ENCODE results near the gene TMEM119. TPM values are rescaled to one million over a fixed set of nuclear protein-coding genes. Genes with fewer than 3 reads are reported as not detected.
A peak's percentile ranks its signal among the peaks of the same experiment; 100 is the strongest.

Gene TMEM119
- total and polyA plus RNA-seq, 7 experiments from 2014 or later, result 0.13 to 1.6 (median 0.50) TPM; not detected in 1

- POLR2A ChIA-PET, result interaction anchor here (0.9 kb wide), 1 partner anchor 15 kb away, joined by 3 read pairs; no protein-coding TSS in a partner anchor
These were observed 2.8 kb upstream of the TMEM119 start for GRCh38 chr12:108600702-108601007.

GRCh38 chr12:108599948-108600701 lies 2.2 kb upstream of the TMEM119 start:
- no peaks in the 10 kb centered on the region for H3K9me3 Mint-ChIP-seq
- Histone ChIP-seq H3K27me3 (ENCODE audit: control insufficient read depth in 2 of 2, insufficient read depth in 2 of 2, low read length in 2 of 2) (no peaks in the 10 kb centered on the region), H3K4me1 (ENCODE audit: control insufficient read depth in 2 of 2, insufficient read depth in 2 of 2, low read length in 2 of 2) (no peaks in the 10 kb centered on the region), H3K27ac (ENCODE audit: low read depth, low read length) (no peak overlapping the region), H3K36me3 (ENCODE audit: control insufficient read depth in 2 of 3, insufficient read depth in 3 of 3, low read length in 3 of 3) (no peaks in the 10 kb centered on the region), H3K9me3 (ENCODE audit: control insufficient read depth in 2 of 3, low read length in 3 of 3) (no peaks in the 10 kb centered on the region), H3K4me3 (ENCODE audit: low read length) (no peak overlapping the region)
- ChIA-PET CTCF (interaction anchor here (1.2 kb wide), 1 partner anchor 30 kb away, joined by 4 read pairs; no protein-coding TSS in a partner anchor), POLR2A (interaction anchor here (0.5 to 0.9 kb wide), 2 partner anchors 14 to 16 kb away, joined by 3 read pairs; no protein-coding TSS in a partner anchor)
- ATAC-seq (no peak), DNase-seq (no peak)
- no peak overlapping the region for H3K27ac Mint-ChIP-seq
- no peaks in the 10 kb centered on the region for H3K36me3 Mint-ChIP-seq
- H3K4me3 Mint-ChIP-seq, result no peak overlapping the region
- H3K27me3 Mint-ChIP-seq, result peaks cover 0 to 7% (median 0%) of the 10 kb centered on the region in 5 donors
- peaks cover 0 to 3% (median 0%) of the 10 kb centered on the region in 7 donors for H3K4me1 Mint-ChIP-seq
- intact Hi-C loops (cut with micrococcal nuclease), result no loop called here

More at GRCh38 chr12:108600702-108601007, 2.8 kb upstream of the TMEM119 start:
- Histone ChIP-seq H3K9me3 (ENCODE audit: control insufficient read depth in 2 of 3, low read length in 3 of 3) (no peaks in the 10 kb centered on the region), H3K27me3 (ENCODE audit: control insufficient read depth in 2 of 2, insufficient read depth in 2 of 2, low read length in 2 of 2) (no peaks in the 10 kb centered on the region), H3K4me3 (ENCODE audit: low read length) (no peak overlapping the region), H3K27ac (ENCODE audit: low read depth, low read length) (no peak overlapping the region), H3K36me3 (ENCODE audit: control insufficient read depth in 2 of 3, insufficient read depth in 3 of 3, low read length in 3 of 3) (no peaks in the 10 kb centered on the region), H3K4me1 (ENCODE audit: control insufficient read depth in 2 of 2, insufficient read depth in 2 of 2, low read length in 2 of 2) (no peaks in the 10 kb centered on the region)
- DNase-seq (no peak), ATAC-seq (no peak)
- H3K36me3 Mint-ChIP-seq, result no peaks in the 10 kb centered on the region
- peaks cover 0 to 2% (median 0%) of the 10 kb centered on the region in 11 donors for H3K9me3 Mint-ChIP-seq
- H3K27ac Mint-ChIP-seq, result peak overlapping the region in 1 of 9 donors; percentile 84
- peaks cover 0 to 7% (median 0%) of the 10 kb centered on the region in 5 donors for H3K27me3 Mint-ChIP-seq
- peaks cover 0 to 3% (median 0%) of the 10 kb centered on the region in 7 donors for H3K4me1 Mint-ChIP-seq
- H3K4me3 Mint-ChIP-seq, result no peak overlapping the region
- CTCF ChIA-PET, result interaction anchor here (1.2 kb wide), 1 partner anchor 31 kb away, joined by 4 read pairs; no protein-coding TSS in a partner anchor
- intact Hi-C loops (cut with micrococcal nuclease), result no loop called here

GRCh38 chr12:108599541-108599940 lies 1.7 kb upstream of the TMEM119 start:
- Mint-ChIP-seq H3K4me3 (no peak overlapping the region), H3K27me3 (peaks cover 0 to 2% (median 0%) of the 10 kb centered on the region in 5 donors), H3K4me1 (peaks cover 0 to 3% (median 0%) of the 10 kb centered on the region in 7 donors), H3K27ac (no peak overlapping the region), H3K9me3 (no peaks in the 10 kb centered on the region), H3K36me3 (no peaks in the 10 kb centered on the region)
- no peak for DNase-seq
- Histone ChIP-seq H3K4me3 (ENCODE audit: low read length) (no peak overlapping the region), H3K4me1 (ENCODE audit: control insufficient read depth in 2 of 2, insufficient read depth in 2 of 2, low read length in 2 of 2) (no peaks in the 10 kb centered on the region), H3K9me3 (ENCODE audit: control insufficient read depth in 2 of 3, low read length in 3 of 3) (no peaks in the 10 kb centered on the region), H3K36me3 (ENCODE audit: control insufficient read depth in 2 of 3, insufficient read depth in 3 of 3, low read length in 3 of 3) (no peaks in the 10 kb centered on the region), H3K27me3 (ENCODE audit: control insufficient read depth in 2 of 2, insufficient read depth in 2 of 2, low read length in 2 of 2) (no peaks in the 10 kb centered on the region), H3K27ac (ENCODE audit: low read depth, low read length) (no peak overlapping the region)
- POLR2A ChIA-PET, result interaction anchor here (0.5 kb wide), 1 partner anchor 13 kb away, joined by 3 read pairs; no protein-coding TSS in a partner anchor
- intact Hi-C loops (cut with micrococcal nuclease), result no loop called here
- CTCF ChIA-PET, result no interaction called here
- no peak for ATAC-seq

DNA sequence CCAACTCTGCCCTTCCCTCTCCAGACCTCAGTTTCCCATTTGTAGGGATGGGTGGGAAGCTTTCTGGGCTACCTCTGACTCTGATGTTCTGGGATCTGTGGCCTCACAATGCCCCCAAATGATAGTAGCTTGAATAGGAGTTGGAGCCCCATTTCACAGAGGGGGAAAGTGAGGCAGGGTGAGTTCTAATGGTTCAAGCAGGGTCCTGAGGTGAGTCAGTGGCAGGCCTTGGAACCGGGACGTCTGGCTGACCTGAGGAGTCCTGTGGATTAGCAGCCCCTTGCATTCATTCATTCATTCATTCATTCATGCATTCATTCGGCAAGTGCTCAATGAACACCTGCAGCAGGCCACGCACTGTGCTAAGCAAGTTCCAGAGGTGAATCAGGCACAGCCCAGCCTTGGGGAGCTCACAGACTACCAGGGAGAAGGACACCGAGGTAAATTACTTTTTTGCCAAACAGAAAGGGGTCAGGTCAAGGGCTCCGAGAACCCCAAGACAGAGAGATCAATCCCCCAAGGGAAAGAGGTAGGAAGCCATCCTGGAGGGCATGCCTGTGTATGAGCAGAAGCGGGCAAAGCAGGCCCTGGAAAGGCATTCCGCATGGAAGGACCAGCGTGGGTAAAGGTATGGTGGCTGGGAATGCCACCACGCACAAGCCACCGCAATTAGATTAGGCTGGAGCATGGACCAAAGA lies 818 bp upstream of the TMEM119 start:
- ChIA-PET POLR2A (interaction anchor here (0.5 to 0.7 kb wide), 2 partner anchors 19 to 95 kb away, joined by 3 read pairs; no protein-coding TSS in a partner anchor), CTCF (no interaction called here)
- intact Hi-C loops (cut with micrococcal nuclease), result no loop called here
- ATAC-seq (no peak), DNase-seq (no peak)
- no peak overlapping the region for H3K4me3 Mint-ChIP-seq
- no peaks in the 10 kb centered on the region for H3K27me3 Mint-ChIP-seq
- Histone ChIP-seq H3K4me3 (ENCODE audit: low read length) (no peak overlapping the region), H3K4me1 (ENCODE audit: control insufficient read depth in 2 of 2, insufficient read depth in 2 of 2, low read length in 2 of 2) (no peaks in the 10 kb centered on the region), H3K27me3 (ENCODE audit: control insufficient read depth in 2 of 2, insufficient read depth in 2 of 2, low read length in 2 of 2) (no peaks in the 10 kb centered on the region), H3K9me3 (ENCODE audit: control insufficient read depth in 2 of 3, low read length in 3 of 3) (no peaks in the 10 kb centered on the region), H3K27ac (ENCODE audit: low read depth, low read length) (no peak overlapping the region), H3K36me3 (ENCODE audit: control insufficient read depth in 2 of 3, insufficient read depth in 3 of 3, low read length in 3 of 3) (no peaks in the 10 kb centered on the region)
- no peaks in the 10 kb centered on the region for H3K9me3 Mint-ChIP-seq
- peak overlapping the region in 2 of 9 donors; percentile 29 to 50 for H3K27ac Mint-ChIP-seq
- H3K4me1 Mint-ChIP-seq, result peaks cover 0 to 3% (median 0%) of the 10 kb centered on the region in 7 donors
- no peaks in the 10 kb centered on the region for H3K36me3 Mint-ChIP-seq

GRCh38 chr12:108596854-108597558 lies 878 bp downstream of the TMEM119 start:
- DNase-seq (no peak), ATAC-seq (no peak)
- peak overlapping the region in 3 of 9 donors; percentile 7 to 59 (median 19) for H3K27ac Mint-ChIP-seq
- no peak overlapping the region for H3K4me3 ChIP-seq (ENCODE audit: low read length)
- H3K4me1 ChIP-seq (ENCODE audit: control insufficient read depth in 2 of 2, insufficient read depth in 2 of 2, low read length in 2 of 2), result no peaks in the 10 kb centered on the region
- no peaks in the 10 kb centered on the region for H3K9me3 ChIP-seq (ENCODE audit: control insufficient read depth in 2 of 3, low read length in 3 of 3)
- H3K4me1 Mint-ChIP-seq, result peaks cover 0 to 3% (median 0%) of the 10 kb centered on the region in 7 donors
- intact Hi-C loops (cut with micrococcal nuclease), result no loop called here
- no peaks in the 10 kb centered on the region for H3K27me3 ChIP-seq (ENCODE audit: control insufficient read depth in 2 of 2, insufficient read depth in 2 of 2, low read length in 2 of 2)
- ChIA-PET POLR2A (no interaction called here), CTCF (no interaction called here)
- H3K4me3 Mint-ChIP-seq, result no peak overlapping the region
- H3K27ac ChIP-seq (ENCODE audit: low read depth, low read length), result no peak overlapping the region
- no peaks in the 10 kb centered on the region for H3K36me3 Mint-ChIP-seq
- no peaks in the 10 kb centered on the region for H3K27me3 Mint-ChIP-seq
- no peaks in the 10 kb centered on the region for H3K36me3 ChIP-seq (ENCODE audit: control insufficient read depth in 2 of 3, insufficient read depth in 3 of 3, low read length in 3 of 3)
- H3K9me3 Mint-ChIP-seq, result no peaks in the 10 kb centered on the region

- Histone ChIP-seq H3K27me3 (ENCODE audit: control insufficient read depth in 2 of 2, insufficient read depth in 2 of 2, low read length in 2 of 2) (no peaks in the 10 kb centered on the region), H3K4me1 (ENCODE audit: control insufficient read depth in 2 of 2, insufficient read depth in 2 of 2, low read length in 2 of 2) (no peaks in the 10 kb centered on the region), H3K27ac (ENCODE audit: low read depth, low read length) (no peak overlapping the region), H3K9me3 (ENCODE audit: control insufficient read depth in 2 of 3, low read length in 3 of 3) (no peaks in the 10 kb centered on the region), H3K4me3 (ENCODE audit: low read length) (no peak overlapping the region), H3K36me3 (ENCODE audit: control insufficient read depth in 2 of 3, insufficient read depth in 3 of 3, low read length in 3 of 3) (no peaks in the 10 kb centered on the region)
- ATAC-seq (no peak), DNase-seq (no peak)
- Mint-ChIP-seq H3K27me3 (no peaks in the 10 kb centered on the region), H3K4me3 (no peak overlapping the region), H3K4me1 (peaks cover 0 to 3% (median 0%) of the 10 kb centered on the region in 7 donors), H3K36me3 (no peaks in the 10 kb centered on the region), H3K9me3 (no peaks in the 10 kb centered on the region), H3K27ac (no peak overlapping the region)
- CTCF ChIA-PET, result no interaction called here
- intact Hi-C loops (cut with micrococcal nuclease), result no loop called here
- POLR2A ChIA-PET, result no interaction called here
These were observed 1.9 kb downstream of the TMEM119 start for GRCh38 chr12:108595711-108596647.
